GM20000 (cell line): ENCODE measurements around the gene N4BP2.

Experiments
- DNase-seq: peaks from one replicate; pipeline ENCODE4 v3.0.0; 2012; ENCODE audit warnings: low spot score
- CTCF ChIP-seq: IDR thresholded peaks from 2 replicates; pipeline ENCODE4 v1.5.1; 2012; ENCODE audit warnings: mild to moderate bottlenecking, control low read depth; ENCODE audit errors: extremely low read depth, missing control alignments

Gene N4BP2

GRCh38 chr4:40197879-40198689, 141.4 kb downstream of the N4BP2 start:
- TF ChIP-seq CTCF: no peak
- DNase-seq: no peak

DNA sequence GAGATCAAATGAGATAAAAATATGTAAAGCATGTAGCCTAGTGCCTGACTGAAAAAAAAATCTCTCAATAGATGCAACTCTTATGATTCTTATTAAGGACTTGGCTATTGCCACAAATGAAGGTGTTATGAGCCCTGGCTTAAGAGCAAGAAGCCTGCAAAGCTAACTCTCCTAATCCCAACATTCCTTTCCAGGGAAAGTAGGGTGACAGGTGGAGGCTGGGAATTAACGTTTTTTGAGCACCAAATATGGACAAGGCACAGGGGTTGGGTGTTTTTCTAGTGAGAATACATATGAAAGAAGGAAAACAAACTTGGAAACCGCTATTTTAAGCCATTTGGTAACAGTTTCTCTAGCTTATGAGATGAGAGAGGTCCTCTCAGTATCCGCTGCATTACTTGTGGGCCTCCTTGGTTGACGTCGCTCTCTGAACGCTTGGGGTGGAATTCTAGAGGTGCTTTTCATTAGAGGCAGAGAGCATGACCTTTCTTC, 142.6 kb downstream of the N4BP2 start:
- TF ChIP-seq CTCF: no peak

DNA sequence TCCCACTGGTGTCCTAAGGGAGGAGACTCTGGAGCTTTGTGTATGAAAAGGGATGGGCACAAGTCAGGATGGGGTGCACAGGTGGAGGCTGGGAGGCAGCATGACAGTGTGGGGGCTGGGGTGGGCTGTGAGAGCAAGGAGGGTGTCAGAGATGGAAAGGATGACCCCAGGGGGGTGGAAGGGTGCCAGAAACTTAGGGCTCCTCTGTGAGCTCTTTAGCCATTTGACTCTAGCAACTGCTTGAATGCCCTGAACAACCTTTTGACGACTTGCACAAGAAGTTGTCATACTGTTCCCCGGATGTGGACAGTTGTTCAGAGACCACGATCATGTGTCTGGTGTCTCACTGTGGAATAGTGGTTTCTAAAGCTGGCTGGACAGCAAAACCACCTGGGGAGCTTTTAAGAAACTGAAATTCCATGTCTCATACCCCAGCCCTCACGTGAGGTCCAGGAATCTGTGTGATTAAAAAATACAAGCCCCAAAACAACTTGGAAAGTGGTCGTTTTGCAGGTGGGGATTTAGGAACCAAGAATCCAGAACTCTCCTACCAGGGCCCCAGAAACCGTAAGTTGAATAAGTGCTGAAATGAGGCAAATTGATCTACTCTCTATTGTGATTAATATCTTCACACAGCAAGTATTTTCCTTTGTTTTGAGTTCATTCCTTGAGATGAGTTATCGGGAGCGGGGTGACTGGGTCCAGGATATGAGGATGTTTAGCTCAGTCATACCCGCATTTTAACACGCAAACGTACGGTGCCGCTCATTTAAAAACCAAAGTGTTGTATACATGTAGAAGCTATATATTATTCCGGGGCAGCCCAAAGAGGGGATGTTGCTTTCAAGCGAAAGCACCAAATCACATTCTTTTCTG, 143.6 kb downstream of the N4BP2 start:
- TF ChIP-seq CTCF: no peak
- peak; percentile 31 for DNase-seq

More for the DNA sequence above, 142.6 kb downstream of the N4BP2 start:
- no peak for DNase-seq

DNA sequence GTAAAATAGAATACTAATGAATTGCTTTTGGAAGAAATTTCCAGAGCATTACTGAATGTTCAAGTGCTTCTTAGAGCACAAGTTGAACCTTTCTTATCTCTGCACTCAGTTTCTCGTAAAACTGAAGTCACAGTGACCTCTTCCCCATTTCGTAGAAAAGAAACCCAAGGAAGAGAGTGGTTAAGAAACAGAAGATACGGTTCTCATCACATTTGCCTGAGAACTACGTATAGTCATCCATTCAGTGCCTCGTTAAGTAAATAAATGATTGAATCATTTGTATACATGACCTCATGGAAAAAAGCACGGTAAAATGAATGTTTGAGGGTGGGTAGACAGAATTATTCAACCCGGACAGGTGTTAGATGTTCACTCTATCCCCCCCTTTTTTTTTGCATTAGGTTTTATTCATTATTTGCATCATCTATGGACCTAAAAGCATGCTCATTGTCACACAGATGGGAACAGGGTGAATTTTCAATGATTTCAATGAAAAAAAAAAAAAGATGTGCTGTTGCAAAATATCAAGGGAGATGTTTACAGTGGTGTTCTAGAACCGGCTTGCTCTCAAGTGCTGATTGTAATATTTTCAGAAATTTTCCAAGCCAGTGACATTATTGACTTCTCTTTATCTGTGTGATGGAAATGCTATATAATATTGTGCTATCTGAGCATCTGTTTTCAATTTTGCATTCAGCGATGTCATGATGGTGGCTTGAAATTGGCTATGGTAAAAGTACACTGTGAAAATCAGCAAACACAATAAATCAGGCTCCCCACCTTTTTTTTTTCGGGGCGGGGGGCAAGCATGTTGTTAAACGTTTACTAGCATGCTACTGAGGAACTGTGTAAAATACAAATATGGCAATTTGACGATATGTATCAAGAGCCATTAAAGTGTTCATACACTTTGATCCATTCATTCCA, 144.5 kb downstream of the N4BP2 start:
- no peak for DNase-seq
- TF ChIP-seq CTCF: no peak

DNA sequence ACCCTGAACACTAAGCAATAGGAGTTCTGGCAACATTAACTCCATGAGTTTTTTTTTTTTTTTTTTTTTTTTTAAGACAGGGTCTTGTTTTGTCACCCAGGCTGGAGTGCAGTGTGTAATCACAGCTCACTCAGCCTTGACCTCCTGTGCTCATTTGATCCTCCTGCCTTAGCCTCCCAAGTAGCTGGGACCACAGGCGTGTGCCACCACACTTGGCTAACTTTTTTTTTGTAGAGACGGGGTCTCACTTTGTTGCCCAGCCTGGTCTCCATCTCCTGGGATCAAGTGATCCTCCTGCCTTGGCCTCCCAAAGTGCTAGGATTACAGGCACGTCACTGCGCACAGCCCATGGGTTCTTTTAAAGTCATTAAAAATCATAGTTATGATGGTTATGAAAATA, 145.2 kb downstream of the N4BP2 start:
- no peak for DNase-seq
- TF ChIP-seq CTCF: no peak

- DNase-seq: no peak
These were observed 145.8 kb downstream of the N4BP2 start for GRCh38 chr4:40202474-40202873.

More at GRCh38 chr4:40202474-40202873, 145.8 kb downstream of the N4BP2 start:
- TF ChIP-seq CTCF: no peak
